GM12878 (cell line): ENCODE data around the gene MAD2L2. TPM values are rescaled to one million over a fixed set of nuclear protein-coding genes. Genes with fewer than 3 reads are reported as not detected.

ENCODE experiments used
- HDAC6 ChIP-seq: fragments of 200-600 bp; sonication (generic); IDR thresholded peaks from one replicate; pipeline ENCODE4 v1.8.0; 2017; ENCODE audit warnings: antibody characterized with exemption; ENCODE audit not compliant: unreplicated experiment
- ZNF622 ChIP-seq: fragments of 450-650 bp; IDR thresholded peaks from 2 replicates; pipeline ENCODE4 v1.6.1; 2017; ENCODE audit warnings: mild to moderate bottlenecking, inconsistent platforms
- polyA plus RNA-seq, 11 experiments: library from polyadenylated mRNA; depleted of rRNA in 4 of 11; unstranded in 6 of 11; stranded (reverse) in 5 of 11; fragments of >200 nt; fragmentation: Nextera tagmentation in 4 of 11; fragmentation: Illumina TruSeq in 1 of 11; extraction: Ambion mirVana in 4 of 11; extraction: Trizol in 1 of 11; gene quantifications; 1 replicate in 1 of 11; 2 replicates in 10 of 11; pipeline versions ENCODE4 v1.2.1 to v1.2.3, GENCODE V29; 2011 to 2016; ENCODE audit warnings: inconsistent platforms in 2 of 11, missing spikeins in 2 of 11, low read depth in 1 of 11
- total RNA-seq, 4 experiments: library from RNA; depleted of rRNA in 3 of 4; stranded (reverse); fragments of >200 nt in 3 of 4; fragmentation: Illumina TruSeq in 1 of 4; extraction: Trizol in 1 of 4; gene quantifications; 2 replicates each; pipeline versions ENCODE4 v1.2.1 to v1.2.3, GENCODE V29; 2013 to 2021
- TF ChIP-seq, protein P1 (sequence below): fragments of 450-650 bp; IDR thresholded peaks from 2 replicates; pipeline ENCODE4 v1.6.1; 2017; ENCODE audit warnings: antibody characterized with exemption, mild to moderate bottlenecking, moderate library complexity
- TF ChIP-seq, protein P2 (sequence below): IDR thresholded peaks from 2 replicates; pipeline ENCODE4 v1.6.1; 2012; ENCODE audit warnings: low read depth, low read length, improper control_type of control experiment
- TF ChIP-seq, protein P3 (sequence below): fragments of 450-650 bp; IDR thresholded peaks from 2 replicates; pipeline ENCODE4 v1.6.1; 2016; ENCODE audit warnings: mild to moderate bottlenecking
- TF ChIP-seq, protein P4 (sequence below): IDR thresholded peaks from 2 replicates; pipeline ENCODE4 v1.6.1; 2011; ENCODE audit warnings: mild to moderate bottlenecking, low read depth, low read length, moderate library complexity; ENCODE audit not compliant: insufficient replicate concordance

MAD2L2 gene
- total and polyA plus RNA-seq, 10 of the 15 experiments (the other 5 are each of a cell fraction or from before 2014, with no cell fraction given) = 3.5 to 95.0 (median 53.2) TPM

DNA sequence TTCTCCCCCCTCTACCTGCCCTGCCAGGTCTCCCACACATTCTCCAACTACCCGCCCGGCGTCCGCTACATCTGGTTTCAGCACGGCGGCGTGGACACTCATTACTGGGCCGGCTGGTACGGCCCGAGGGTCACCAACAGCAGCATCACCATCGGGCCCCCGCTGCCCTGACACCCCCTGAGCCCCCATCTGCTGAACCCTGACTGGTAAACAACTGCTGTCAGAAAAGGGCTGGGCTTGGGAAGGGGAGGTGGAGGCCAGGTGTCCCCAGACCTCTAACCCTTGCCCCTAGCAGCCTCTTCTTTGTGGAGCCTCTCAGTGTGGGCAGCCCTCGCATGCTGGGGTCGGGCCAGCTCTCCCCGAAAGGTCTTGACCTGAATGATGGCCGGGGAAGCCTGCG, 19.8 kb downstream of the MAD2L2 start (continued):
- TF ChIP-seq, protein P1, sequence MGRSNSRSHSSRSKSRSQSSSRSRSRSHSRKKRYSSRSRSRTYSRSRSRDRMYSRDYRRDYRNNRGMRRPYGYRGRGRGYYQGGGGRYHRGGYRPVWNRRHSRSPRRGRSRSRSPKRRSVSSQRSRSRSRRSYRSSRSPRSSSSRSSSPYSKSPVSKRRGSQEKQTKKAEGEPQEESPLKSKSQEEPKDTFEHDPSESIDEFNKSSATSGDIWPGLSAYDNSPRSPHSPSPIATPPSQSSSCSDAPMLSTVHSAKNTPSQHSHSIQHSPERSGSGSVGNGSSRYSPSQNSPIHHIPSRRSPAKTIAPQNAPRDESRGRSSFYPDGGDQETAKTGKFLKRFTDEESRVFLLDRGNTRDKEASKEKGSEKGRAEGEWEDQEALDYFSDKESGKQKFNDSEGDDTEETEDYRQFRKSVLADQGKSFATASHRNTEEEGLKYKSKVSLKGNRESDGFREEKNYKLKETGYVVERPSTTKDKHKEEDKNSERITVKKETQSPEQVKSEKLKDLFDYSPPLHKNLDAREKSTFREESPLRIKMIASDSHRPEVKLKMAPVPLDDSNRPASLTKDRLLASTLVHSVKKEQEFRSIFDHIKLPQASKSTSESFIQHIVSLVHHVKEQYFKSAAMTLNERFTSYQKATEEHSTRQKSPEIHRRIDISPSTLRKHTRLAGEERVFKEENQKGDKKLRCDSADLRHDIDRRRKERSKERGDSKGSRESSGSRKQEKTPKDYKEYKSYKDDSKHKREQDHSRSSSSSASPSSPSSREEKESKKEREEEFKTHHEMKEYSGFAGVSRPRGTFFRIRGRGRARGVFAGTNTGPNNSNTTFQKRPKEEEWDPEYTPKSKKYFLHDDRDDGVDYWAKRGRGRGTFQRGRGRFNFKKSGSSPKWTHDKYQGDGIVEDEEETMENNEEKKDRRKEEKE = no peak
- TF ChIP-seq, protein P2, sequence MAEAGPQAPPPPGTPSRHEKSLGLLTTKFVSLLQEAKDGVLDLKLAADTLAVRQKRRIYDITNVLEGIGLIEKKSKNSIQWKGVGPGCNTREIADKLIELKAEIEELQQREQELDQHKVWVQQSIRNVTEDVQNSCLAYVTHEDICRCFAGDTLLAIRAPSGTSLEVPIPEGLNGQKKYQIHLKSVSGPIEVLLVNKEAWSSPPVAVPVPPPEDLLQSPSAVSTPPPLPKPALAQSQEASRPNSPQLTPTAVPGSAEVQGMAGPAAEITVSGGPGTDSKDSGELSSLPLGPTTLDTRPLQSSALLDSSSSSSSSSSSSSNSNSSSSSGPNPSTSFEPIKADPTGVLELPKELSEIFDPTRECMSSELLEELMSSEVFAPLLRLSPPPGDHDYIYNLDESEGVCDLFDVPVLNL = no peak
- TF ChIP-seq ZNF622 (no peak), HDAC6 (no peak)
- TF ChIP-seq, protein P3, sequence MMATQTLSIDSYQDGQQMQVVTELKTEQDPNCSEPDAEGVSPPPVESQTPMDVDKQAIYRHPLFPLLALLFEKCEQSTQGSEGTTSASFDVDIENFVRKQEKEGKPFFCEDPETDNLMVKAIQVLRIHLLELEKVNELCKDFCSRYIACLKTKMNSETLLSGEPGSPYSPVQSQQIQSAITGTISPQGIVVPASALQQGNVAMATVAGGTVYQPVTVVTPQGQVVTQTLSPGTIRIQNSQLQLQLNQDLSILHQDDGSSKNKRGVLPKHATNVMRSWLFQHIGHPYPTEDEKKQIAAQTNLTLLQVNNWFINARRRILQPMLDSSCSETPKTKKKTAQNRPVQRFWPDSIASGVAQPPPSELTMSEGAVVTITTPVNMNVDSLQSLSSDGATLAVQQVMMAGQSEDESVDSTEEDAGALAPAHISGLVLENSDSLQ = no peak
- TF ChIP-seq, protein P4, sequence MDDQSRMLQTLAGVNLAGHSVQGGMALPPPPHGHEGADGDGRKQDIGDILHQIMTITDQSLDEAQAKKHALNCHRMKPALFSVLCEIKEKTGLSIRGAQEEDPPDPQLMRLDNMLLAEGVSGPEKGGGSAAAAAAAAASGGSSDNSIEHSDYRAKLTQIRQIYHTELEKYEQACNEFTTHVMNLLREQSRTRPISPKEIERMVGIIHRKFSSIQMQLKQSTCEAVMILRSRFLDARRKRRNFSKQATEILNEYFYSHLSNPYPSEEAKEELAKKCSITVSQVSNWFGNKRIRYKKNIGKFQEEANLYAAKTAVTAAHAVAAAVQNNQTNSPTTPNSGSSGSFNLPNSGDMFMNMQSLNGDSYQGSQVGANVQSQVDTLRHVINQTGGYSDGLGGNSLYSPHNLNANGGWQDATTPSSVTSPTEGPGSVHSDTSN = no peak
